Cardiac muscle cell (in vitro differentiated cells and primary cell): Measurements from ENCODE around the gene TTN. TPM values are rescaled to one million over a fixed set of nuclear protein-coding genes. Genes with fewer than 3 reads are reported as not detected.

Source experiments
- DNase-seq, 2 donors: peaks; one replicate each; pipeline versions ENCODE4 v3.0.0 to v3.0.0-alpha.2; 2010 to 2017; ENCODE audit warnings: low read depth in 1 of 2, low spot score in 1 of 2
- H3K27ac ChIP-seq: fragments of 200-600 bp; sonication (generic); 2 replicates; pipeline ENCODE4 v1.5.1; 2016
- H3K27me3 ChIP-seq: fragments of 200-600 bp; sonication (generic); 2 replicates; pipeline ENCODE4 v1.6.0; 2016; ENCODE audit warnings: control low read depth
- H3K36me3 ChIP-seq: fragments of 200-600 bp; sonication (generic); 2 replicates; pipeline ENCODE4 v1.5.1; 2016; ENCODE audit warnings: control low read depth
- H3K4me1 ChIP-seq: fragments of 200-600 bp; sonication (generic); 2 replicates; pipeline ENCODE4 v1.8.1; 2017; ENCODE audit warnings: low read depth, mild to moderate bottlenecking, mixed run types
- H3K4me3 ChIP-seq: fragments of 200-600 bp; sonication (generic); 2 replicates; pipeline ENCODE4 v1.5.1; 2016; ENCODE audit warnings: mild to moderate bottlenecking
- H3K9me3 ChIP-seq: fragments of 200-600 bp; sonication (generic); 2 replicates; pipeline ENCODE4 v1.5.1; 2017; ENCODE audit warnings: low read depth, mild to moderate bottlenecking, control low read depth
- polyA plus RNA-seq: library from polyadenylated mRNA; unstranded; fragments of >200 nt; fragmentation: Nextera tagmentation; extraction: Ambion mirVana; gene quantifications from 2 replicates; pipeline ENCODE4 v1.2.1, GENCODE V29; 2016
- total RNA-seq: library from RNA; depleted of rRNA; stranded (reverse); fragments of >200 nt; gene quantifications from 2 replicates; pipeline ENCODE4 v1.2.3, GENCODE V29; 2016
- TF ChIP-seq, protein P1 (sequence below): IDR thresholded peaks from 2 replicates; pipeline ENCODE4 v1.5.1; 2012; ENCODE audit warnings: low read depth, mild to moderate bottlenecking, low read length

TTN gene
- total and polyA plus RNA-seq, 2 experiments from 2014 or later: 1,208 to 1,214 TPM

DNA sequence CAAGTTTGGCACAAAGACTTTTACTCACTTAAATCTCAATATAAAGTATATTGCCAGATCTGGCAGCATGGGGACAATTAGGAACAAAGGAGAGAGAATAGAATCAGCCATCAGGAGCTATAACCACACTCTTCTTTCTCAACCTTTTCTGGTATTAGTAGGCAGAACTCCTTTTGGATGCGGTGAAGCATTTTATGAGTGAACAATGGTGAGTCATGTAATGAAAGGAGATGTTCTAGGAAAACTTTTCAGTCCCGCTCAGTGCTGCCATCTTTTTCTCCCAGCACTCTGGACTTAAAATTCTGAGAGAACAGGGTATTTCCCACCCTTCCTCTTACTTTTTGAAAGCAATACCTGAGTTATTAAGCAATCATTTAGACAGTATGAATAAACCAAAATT lies 294.7 kb downstream of the TTN start:
- no peak overlapping the region for H3K27ac ChIP-seq
- no peak for DNase-seq

GRCh38 chr2:178510384-178510783 lies 296.8 kb downstream of the TTN start:
- TF ChIP-seq, protein P1, sequence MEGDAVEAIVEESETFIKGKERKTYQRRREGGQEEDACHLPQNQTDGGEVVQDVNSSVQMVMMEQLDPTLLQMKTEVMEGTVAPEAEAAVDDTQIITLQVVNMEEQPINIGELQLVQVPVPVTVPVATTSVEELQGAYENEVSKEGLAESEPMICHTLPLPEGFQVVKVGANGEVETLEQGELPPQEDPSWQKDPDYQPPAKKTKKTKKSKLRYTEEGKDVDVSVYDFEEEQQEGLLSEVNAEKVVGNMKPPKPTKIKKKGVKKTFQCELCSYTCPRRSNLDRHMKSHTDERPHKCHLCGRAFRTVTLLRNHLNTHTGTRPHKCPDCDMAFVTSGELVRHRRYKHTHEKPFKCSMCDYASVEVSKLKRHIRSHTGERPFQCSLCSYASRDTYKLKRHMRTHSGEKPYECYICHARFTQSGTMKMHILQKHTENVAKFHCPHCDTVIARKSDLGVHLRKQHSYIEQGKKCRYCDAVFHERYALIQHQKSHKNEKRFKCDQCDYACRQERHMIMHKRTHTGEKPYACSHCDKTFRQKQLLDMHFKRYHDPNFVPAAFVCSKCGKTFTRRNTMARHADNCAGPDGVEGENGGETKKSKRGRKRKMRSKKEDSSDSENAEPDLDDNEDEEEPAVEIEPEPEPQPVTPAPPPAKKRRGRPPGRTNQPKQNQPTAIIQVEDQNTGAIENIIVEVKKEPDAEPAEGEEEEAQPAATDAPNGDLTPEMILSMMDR: no peak
- Histone ChIP-seq H3K9me3 (no peaks in the 10 kb centered on the region), H3K4me3 (no peak overlapping the region), H3K27ac (no peak overlapping the region), H3K4me1 (no peaks in the 10 kb centered on the region), H3K27me3 (no peaks in the 10 kb centered on the region), H3K36me3 (no peaks in the 10 kb centered on the region)
- no peak for DNase-seq

More for the DNA sequence above, 294.7 kb downstream of the TTN start:
- Histone ChIP-seq H3K4me1 (no peaks in the 10 kb centered on the region), H3K9me3 (no peaks in the 10 kb centered on the region), H3K27me3 (no peaks in the 10 kb centered on the region), H3K36me3 (no peaks in the 10 kb centered on the region), H3K4me3 (no peak overlapping the region)
- TF ChIP-seq, protein P1: no peak

DNA sequence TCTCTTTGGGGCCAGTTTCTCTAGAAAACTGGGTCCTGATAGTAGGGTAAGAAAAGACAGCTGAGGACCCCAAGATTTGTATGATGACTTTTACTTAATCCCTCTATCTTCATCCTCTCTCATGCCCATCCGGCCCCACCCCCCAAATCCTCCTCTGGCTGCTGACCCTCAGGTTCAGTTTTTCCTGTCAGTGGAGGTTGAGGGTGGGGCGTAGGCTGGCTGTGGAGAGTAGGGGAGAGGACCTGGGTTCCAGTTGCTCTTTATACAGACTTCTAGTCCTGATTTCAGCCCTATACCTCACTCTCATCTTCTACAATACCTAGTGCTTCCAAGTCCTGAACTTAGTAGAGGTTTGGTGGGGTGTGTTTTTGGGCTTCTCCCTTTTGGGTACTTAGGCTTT lies 298.6 kb downstream of the TTN start:
- Histone ChIP-seq H3K27ac (no peak overlapping the region), H3K4me1 (no peaks in the 10 kb centered on the region), H3K4me3 (no peak overlapping the region), H3K36me3 (peaks cover 4% of the 10 kb centered on the region), H3K9me3 (no peaks in the 10 kb centered on the region), H3K27me3 (no peaks in the 10 kb centered on the region)
- DNase-seq: no peak
- TF ChIP-seq, protein P1: no peak

DNA sequence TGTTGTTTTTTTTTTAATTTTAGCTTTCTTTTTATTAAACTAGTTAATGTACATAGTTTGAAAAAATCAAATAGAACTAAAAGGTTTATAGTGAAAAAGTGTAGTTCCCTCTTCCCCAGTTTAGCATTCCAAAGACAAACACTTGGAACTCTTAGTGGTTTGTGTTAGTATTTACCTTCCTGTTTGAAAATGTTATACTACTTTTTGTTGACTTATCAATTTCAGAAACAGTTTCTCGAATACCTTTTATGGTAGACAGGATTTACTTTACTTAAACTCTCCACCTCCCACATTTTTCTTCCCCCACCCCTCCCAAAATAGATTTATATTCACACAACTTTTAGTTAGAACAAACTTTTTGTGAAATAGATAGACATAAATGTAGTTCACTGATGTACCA lies 300.3 kb downstream of the TTN start:
- TF ChIP-seq, protein P1: no peak

DNA sequence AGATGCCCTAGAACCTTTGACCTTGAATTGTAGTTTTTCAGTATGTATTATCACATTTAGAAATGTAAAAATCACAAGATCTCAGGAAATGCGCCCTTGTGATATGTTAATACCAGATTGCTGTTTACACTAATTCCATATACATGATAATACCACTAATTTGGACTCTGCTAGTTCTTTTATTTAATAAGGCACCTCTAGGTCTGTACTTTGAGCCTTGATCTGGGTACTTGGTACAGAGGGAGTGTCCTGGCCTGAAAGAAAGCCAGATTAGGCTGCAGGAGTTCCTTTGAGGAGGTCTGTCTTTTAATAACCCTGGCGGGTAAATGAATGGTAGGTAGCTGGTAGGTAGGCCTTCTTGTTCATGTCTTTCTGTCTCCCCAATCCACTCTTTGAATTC lies 300.7 kb downstream of the TTN start:
- no peak for DNase-seq
- H3K4me1 ChIP-seq: no peaks in the 10 kb centered on the region
- H3K27ac ChIP-seq: no peak overlapping the region
- no peaks in the 10 kb centered on the region for H3K27me3 ChIP-seq
- no peak overlapping the region for H3K4me3 ChIP-seq
- no peaks in the 10 kb centered on the region for H3K9me3 ChIP-seq
- peaks cover 21% of the 10 kb centered on the region for H3K36me3 ChIP-seq
- TF ChIP-seq, protein P1: no peak

More for the DNA sequence above, 300.3 kb downstream of the TTN start:
- Histone ChIP-seq H3K4me3 (no peak overlapping the region), H3K27ac (no peak overlapping the region), H3K36me3 (peaks cover 18% of the 10 kb centered on the region), H3K9me3 (no peaks in the 10 kb centered on the region), H3K4me1 (no peaks in the 10 kb centered on the region), H3K27me3 (no peaks in the 10 kb centered on the region)
- DNase-seq: no peak

DNA sequence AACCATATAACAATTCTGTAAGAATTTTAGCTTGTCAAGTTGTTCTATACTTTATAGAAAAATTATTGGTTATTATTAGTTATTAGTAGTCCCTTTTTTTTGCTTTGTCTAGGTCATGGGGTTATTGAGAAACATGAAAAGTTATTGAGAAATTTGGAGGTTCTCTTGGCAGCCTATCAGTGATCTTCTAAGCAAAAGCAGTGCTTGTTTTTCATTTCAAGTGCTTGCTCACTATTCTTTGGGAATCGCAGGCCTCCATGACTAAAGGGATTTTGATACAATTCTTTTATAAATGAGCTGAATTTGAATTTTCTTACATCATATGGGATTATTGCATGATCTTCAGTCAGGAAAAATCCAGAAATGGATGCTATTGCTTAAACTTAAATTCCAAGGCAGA lies 301.1 kb downstream of the TTN start:
- H3K27me3 ChIP-seq: no peaks in the 10 kb centered on the region
- no peaks in the 10 kb centered on the region for H3K9me3 ChIP-seq
- H3K36me3 ChIP-seq: peaks cover 25% of the 10 kb centered on the region
- H3K4me3 ChIP-seq: no peak overlapping the region
- no peak for DNase-seq
- H3K4me1 ChIP-seq: no peaks in the 10 kb centered on the region
- no peak overlapping the region for H3K27ac ChIP-seq
- TF ChIP-seq, protein P1: no peak
